ENCODE results near the gene MRGPRG. TPM values are rescaled to one million over a fixed set of nuclear protein-coding genes. Genes with fewer than 3 reads are reported as not detected.

MRGPRG gene
- total RNA-seq, 2 donors from 2014 or later = not detected

GRCh38 chr11:3190600-3190999 lies 28.0 kb downstream of the MRGPRG start:
- DNase-seq (ENCODE audit: low spot score in 2 of 2) (no peak), ATAC-seq (no peak)
- H3K27ac Mint-ChIP-seq = no peak overlapping the region
- no peaks in the 10 kb centered on the region for H3K36me3 Mint-ChIP-seq
- no peaks in the 10 kb centered on the region for H3K9me3 Mint-ChIP-seq

GRCh38 chr11:3189886-3190583 lies 28.6 kb downstream of the MRGPRG start:
- no peak overlapping the region for H3K27ac Mint-ChIP-seq
- no peaks in the 10 kb centered on the region for H3K9me3 Mint-ChIP-seq
- H3K36me3 Mint-ChIP-seq = no peaks in the 10 kb centered on the region
- DNase-seq (ENCODE audit: low spot score in 2 of 2) = no peak
- no peak for ATAC-seq

- no peaks in the 10 kb centered on the region for H3K9me3 Mint-ChIP-seq
- no peaks in the 10 kb centered on the region for H3K36me3 Mint-ChIP-seq
- no peak for ATAC-seq
- H3K27ac Mint-ChIP-seq = no peak overlapping the region
- no peak for DNase-seq (ENCODE audit: low spot score in 2 of 2)
These were observed 29.3 kb downstream of the MRGPRG start for GRCh38 chr11:3189196-3189843.

- H3K27ac Mint-ChIP-seq = no peak overlapping the region
- ATAC-seq (no peak), DNase-seq (ENCODE audit: low spot score in 2 of 2) (no peak)
- no peaks in the 10 kb centered on the region for H3K9me3 Mint-ChIP-seq
- no peaks in the 10 kb centered on the region for H3K36me3 Mint-ChIP-seq
These were observed 30.0 kb downstream of the MRGPRG start for GRCh38 chr11:3188496-3189195.

GRCh38 chr11:3186166-3186953 lies 32.3 kb downstream of the MRGPRG start:
- no peak for DNase-seq (ENCODE audit: low spot score in 2 of 2)
- no peaks in the 10 kb centered on the region for H3K9me3 Mint-ChIP-seq
- ATAC-seq = no peak
- H3K27ac Mint-ChIP-seq = no peak overlapping the region
- H3K36me3 Mint-ChIP-seq = no peaks in the 10 kb centered on the region

GRCh38 chr11:3184732-3185347 lies 33.8 kb downstream of the MRGPRG start:
- no peak for ATAC-seq
- no peak for DNase-seq (ENCODE audit: low spot score in 2 of 2)
- Mint-ChIP-seq H3K36me3 (no peaks in the 10 kb centered on the region), H3K9me3 (no peaks in the 10 kb centered on the region), H3K27ac (no peak overlapping the region)

- ATAC-seq = no peak
- no peaks in the 10 kb centered on the region for H3K9me3 Mint-ChIP-seq
- H3K36me3 Mint-ChIP-seq = no peaks in the 10 kb centered on the region
- no peak for DNase-seq (ENCODE audit: low spot score in 2 of 2)
- no peak overlapping the region for H3K27ac Mint-ChIP-seq
These were observed 35.1 kb downstream of the MRGPRG start for GRCh38 chr11:3183523-3183922.

GRCh38 chr11:3182462-3182852 lies 36.2 kb downstream of the MRGPRG start:
- DNase-seq (ENCODE audit: low spot score in 2 of 2) (no peak), ATAC-seq (no peak)
- H3K9me3 Mint-ChIP-seq = no peaks in the 10 kb centered on the region

GRCh38 chr11:3181725-3182461 lies 36.7 kb downstream of the MRGPRG start:
- no peaks in the 10 kb centered on the region for H3K9me3 Mint-ChIP-seq

More at GRCh38 chr11:3182462-3182852, 36.2 kb downstream of the MRGPRG start:
- Mint-ChIP-seq H3K27ac (no peak overlapping the region), H3K36me3 (no peaks in the 10 kb centered on the region)

GRCh38 chr11:3180869-3181268 lies 37.7 kb downstream of the MRGPRG start:
- Mint-ChIP-seq H3K36me3 (peaks cover 3 to 4% of the 10 kb centered on the region in 2 donors), H3K27ac (no peak overlapping the region), H3K9me3 (peaks cover 2 to 3% of the 10 kb centered on the region in 2 donors)
- ATAC-seq (no peak), DNase-seq (ENCODE audit: low spot score in 2 of 2) (no peak)

More at GRCh38 chr11:3181725-3182461, 36.7 kb downstream of the MRGPRG start:
- ATAC-seq = no peak
- H3K27ac Mint-ChIP-seq = no peak overlapping the region
- H3K36me3 Mint-ChIP-seq = no peaks in the 10 kb centered on the region
- no peak for DNase-seq (ENCODE audit: low spot score in 2 of 2)

- DNase-seq (ENCODE audit: low spot score in 2 of 2) (no peak), ATAC-seq (no peak)
- Mint-ChIP-seq H3K36me3 (peaks cover 11 to 12% of the 10 kb centered on the region in 2 donors), H3K27ac (no peak overlapping the region), H3K9me3 (peaks cover 8 to 9% of the 10 kb centered on the region in 2 donors)
These were observed 40.3 kb downstream of the MRGPRG start for GRCh38 chr11:3178349-3178748.

- H3K9me3 Mint-ChIP-seq = peaks cover 8 to 9% of the 10 kb centered on the region in 2 donors
- ATAC-seq (no peak), DNase-seq (ENCODE audit: low spot score in 2 of 2) (no peak)
- H3K27ac Mint-ChIP-seq = no peak overlapping the region
- H3K36me3 Mint-ChIP-seq = peaks cover 11 to 12% of the 10 kb centered on the region in 2 donors
These were observed 40.7 kb downstream of the MRGPRG start for GRCh38 chr11:3177931-3178330.

GRCh38 chr11:3176487-3176886 lies 42.1 kb downstream of the MRGPRG start:
- Mint-ChIP-seq H3K27ac (no peak overlapping the region), H3K9me3 (peaks cover 8 to 9% of the 10 kb centered on the region in 2 donors), H3K36me3 (peaks cover 11 to 12% of the 10 kb centered on the region in 2 donors)
- ATAC-seq (no peak), DNase-seq (ENCODE audit: low spot score in 2 of 2) (no peak)

- Mint-ChIP-seq H3K27ac (no peak overlapping the region), H3K36me3 (peaks cover 11 to 12% of the 10 kb centered on the region in 2 donors), H3K9me3 (peaks cover 8 to 9% of the 10 kb centered on the region in 2 donors)
- ATAC-seq = no peak
- DNase-seq (ENCODE audit: low spot score in 2 of 2) = no peak
These were observed 43.4 kb downstream of the MRGPRG start for GRCh38 chr11:3175194-3175593.

GRCh38 chr11:3174387-3174786 lies 44.2 kb downstream of the MRGPRG start:
- ATAC-seq = no peak
- DNase-seq (ENCODE audit: low spot score in 2 of 2) = no peak
- H3K9me3 Mint-ChIP-seq = peaks cover 8 to 9% of the 10 kb centered on the region in 2 donors

GRCh38 chr11:3173795-3174194 lies 44.8 kb downstream of the MRGPRG start:
- ATAC-seq (no peak), DNase-seq (ENCODE audit: low spot score in 2 of 2) (no peak)
- H3K27ac Mint-ChIP-seq = no peak overlapping the region
- H3K9me3 Mint-ChIP-seq = peaks cover 8 to 9% of the 10 kb centered on the region in 2 donors
- H3K36me3 Mint-ChIP-seq = peaks cover 11 to 12% of the 10 kb centered on the region in 2 donors

More at GRCh38 chr11:3174387-3174786, 44.2 kb downstream of the MRGPRG start:
- Mint-ChIP-seq H3K27ac (no peak overlapping the region), H3K36me3 (peaks cover 11 to 12% of the 10 kb centered on the region in 2 donors)
